SK-N-SH treated with all-trans-retinoic acid at 6 μM for 48 hours (cell line): ENCODE data around the gene FAF2.
"Not testable (repeated sequence)": the region's sequence is repeated elsewhere in the genome, so short reads cannot be mapped to it uniquely, and the experiment has no call there.

ENCODE experiments used
- ATAC-seq: fragments of 200-7000 bp; cut with Tn5 transposase; 3 replicates; pipeline ENCODE4 v1.9.1; 2020; ENCODE audit warnings: mild to moderate bottlenecking, moderate library complexity
- BACH2 ChIP-seq: fragments of 250-450 bp; sonication (Bioruptor Pico); IDR thresholded peaks from 2 replicates; pipeline ENCODE4 v1.9.0; 2021; ENCODE audit warnings: mild to moderate bottlenecking, borderline replicate concordance
- CREB5 ChIP-seq: fragments of 250-450 bp; sonication (Bioruptor Pico); IDR thresholded peaks from 2 replicates; pipeline ENCODE4 v1.5.1; 2020; ENCODE audit warnings: low read depth, mild to moderate bottlenecking, moderate library complexity
- CSDC2 ChIP-seq: fragments of 250-450 bp; sonication (Bioruptor Pico); IDR thresholded peaks from 2 replicates; pipeline ENCODE4 v1.5.0; 2020; ENCODE audit warnings: mild to moderate bottlenecking, moderate library complexity
- CSRNP3 ChIP-seq: fragments of 250-450 bp; sonication (Bioruptor Pico); IDR thresholded peaks from 2 replicates; pipeline ENCODE4 v1.5.1; 2021; ENCODE audit warnings: mild to moderate bottlenecking, moderate library complexity
- ESRRG ChIP-seq: fragments of 250-450 bp; sonication (Bioruptor Pico); IDR thresholded peaks from 2 replicates; pipeline ENCODE4 v1.6.1; 2021; ENCODE audit warnings: mild to moderate bottlenecking
- GLIS3 ChIP-seq: fragments of 250-450 bp; sonication (Bioruptor Pico); IDR thresholded peaks from 2 replicates; pipeline ENCODE4 v1.5.0; 2020; ENCODE audit warnings: mild to moderate bottlenecking, moderate library complexity
- ISL1 ChIP-seq: fragments of 250-450 bp; sonication (Bioruptor Pico); IDR thresholded peaks from 2 replicates; pipeline ENCODE4 v2.1.2; 2022; ENCODE audit warnings: mild to moderate bottlenecking, moderate library complexity
- OSR1 ChIP-seq: fragments of 250-450 bp; sonication (Bioruptor Pico); IDR thresholded peaks from 2 replicates; pipeline ENCODE4 v1.8.0; 2022; ENCODE audit warnings: moderate library complexity, mild to moderate bottlenecking, inconsistent platforms
- PATZ1 ChIP-seq: fragments of 250-450 bp; sonication (Bioruptor Pico); IDR thresholded peaks from 2 replicates; pipeline ENCODE4 v1.8.0; 2020; ENCODE audit warnings: mild to moderate bottlenecking, moderate library complexity, borderline replicate concordance
- RARB ChIP-seq: fragments of 250-450 bp; sonication (Bioruptor Pico); IDR thresholded peaks from 2 replicates; pipeline ENCODE4 v1.8.0; 2021; ENCODE audit warnings: mild to moderate bottlenecking, moderate library complexity
- SNAI2 ChIP-seq: fragments of 250-450 bp; sonication (Bioruptor Pico); IDR thresholded peaks from 2 replicates; pipeline ENCODE4 v1.5.0; 2020; ENCODE audit warnings: mild to moderate bottlenecking, moderate library complexity
- TCF4 ChIP-seq: fragments of 250-450 bp; sonication (Bioruptor Pico); IDR thresholded peaks from 2 replicates; pipeline ENCODE4 v1.8.0; 2021; ENCODE audit warnings: mild to moderate bottlenecking, moderate library complexity, borderline replicate concordance
- TOX ChIP-seq: fragments of 250-450 bp; sonication (Bioruptor Pico); IDR thresholded peaks from 2 replicates; pipeline ENCODE4 v1.8.0; 2021; ENCODE audit warnings: mild to moderate bottlenecking, moderate library complexity, borderline replicate concordance
- TSHZ2 ChIP-seq: fragments of 250-450 bp; sonication (Bioruptor Pico); IDR thresholded peaks from 2 replicates; pipeline ENCODE4 v1.5.0; 2020; ENCODE audit warnings: mild to moderate bottlenecking, moderate library complexity
- ZC3H10 ChIP-seq: fragments of 250-450 bp; sonication (Bioruptor Pico); IDR thresholded peaks from 2 replicates; pipeline ENCODE4 v1.5.1; 2021; ENCODE audit warnings: mild to moderate bottlenecking, moderate library complexity
- ZFP30 ChIP-seq: fragments of 450-650 bp; formaldehyde crosslinking; IDR thresholded peaks from 2 replicates; pipeline ENCODE4 v1.5.0; 2022; ENCODE audit warnings: mild to moderate bottlenecking, moderate library complexity
- ZNF565 ChIP-seq: fragments of 450-650 bp; formaldehyde crosslinking; conservative IDR thresholded peaks from 2 replicates; pipeline ENCODE4 v1.5.0; 2020; ENCODE audit warnings: low read depth, mild to moderate bottlenecking, moderate library complexity
- ZNF70 ChIP-seq: fragments of 450-650 bp; formaldehyde crosslinking; IDR thresholded peaks from 2 replicates; pipeline ENCODE4 v1.5.0; 2020; ENCODE audit warnings: mild to moderate bottlenecking, moderate library complexity
- TF ChIP-seq, protein P1 (sequence below): fragments of 250-450 bp; sonication (Bioruptor Pico); IDR thresholded peaks from 2 replicates; pipeline ENCODE4 v1.8.0; 2021; ENCODE audit warnings: low read depth, mild to moderate bottlenecking, moderate library complexity, borderline replicate concordance

Gene FAF2

DNA sequence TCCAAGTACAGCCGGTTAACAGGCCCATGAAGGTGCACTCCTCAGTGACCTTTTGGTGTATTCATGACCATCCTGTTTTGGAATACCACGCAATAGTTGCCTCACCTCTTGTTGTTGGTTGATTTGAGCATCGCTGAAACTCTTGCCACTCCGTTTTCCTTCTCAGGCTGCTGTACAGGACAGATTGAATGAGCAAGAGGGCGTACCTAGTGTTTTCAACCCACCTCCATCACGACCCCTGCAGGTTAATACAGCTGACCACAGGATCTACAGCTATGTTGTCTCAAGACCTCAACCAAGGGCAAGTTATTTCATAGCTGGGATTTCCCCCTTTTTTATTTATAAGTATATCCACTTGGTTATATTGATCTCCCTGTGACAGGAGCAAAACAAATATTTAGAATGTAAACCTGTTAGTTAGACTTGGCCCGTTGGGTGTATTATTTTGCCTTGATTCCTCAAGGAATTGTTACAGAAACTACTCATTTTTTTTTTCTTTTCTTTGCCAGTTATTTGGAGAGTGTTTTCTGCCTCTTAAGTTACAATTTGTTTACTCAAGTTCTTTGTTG lies 38.1 kb downstream of the FAF2 start:
- ATAC-seq: no peak
- no peak for TF ChIP-seq RARB (CRISPR knock-in tag)
- TF ChIP-seq GLIS3 (CRISPR knock-in tag): no peak
- TF ChIP-seq CREB5 (CRISPR knock-in tag): no peak
- no peak for TF ChIP-seq OSR1 (CRISPR knock-in tag)
- TF ChIP-seq ESRRG (CRISPR knock-in tag): no peak
- TF ChIP-seq TSHZ2: no peak

- ATAC-seq: not testable (repeated sequence)
These were observed 39.0 kb downstream of the FAF2 start for GRCh38 chr5:176487160-176487559.

DNA sequence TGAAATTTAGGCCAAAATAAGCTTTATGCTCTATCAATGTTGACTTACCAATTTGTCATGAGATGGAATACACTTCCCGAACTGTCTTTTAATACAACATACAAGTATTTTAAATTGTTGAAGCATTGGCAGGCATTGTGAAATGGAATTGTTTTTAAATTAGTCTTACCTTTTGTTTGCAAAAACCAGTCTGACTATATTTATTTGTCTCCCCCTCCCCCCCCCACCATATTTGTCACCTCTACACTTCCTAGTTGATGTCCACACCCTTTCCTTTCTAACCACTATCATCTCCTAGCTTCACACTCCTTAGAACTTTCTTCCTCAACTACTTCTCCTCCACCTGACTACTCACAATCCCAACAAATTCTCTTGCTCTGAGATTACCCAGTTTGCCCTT lies 40.9 kb downstream of the FAF2 start:
- no peak for ATAC-seq
- no peak for TF ChIP-seq SNAI2 (CRISPR knock-in tag)
- no peak for TF ChIP-seq ISL1
- no peak for TF ChIP-seq TOX (CRISPR knock-in tag)
- no peak for TF ChIP-seq PATZ1 (CRISPR knock-in tag)
- no peak for TF ChIP-seq TSHZ2
- TF ChIP-seq, protein P1, sequence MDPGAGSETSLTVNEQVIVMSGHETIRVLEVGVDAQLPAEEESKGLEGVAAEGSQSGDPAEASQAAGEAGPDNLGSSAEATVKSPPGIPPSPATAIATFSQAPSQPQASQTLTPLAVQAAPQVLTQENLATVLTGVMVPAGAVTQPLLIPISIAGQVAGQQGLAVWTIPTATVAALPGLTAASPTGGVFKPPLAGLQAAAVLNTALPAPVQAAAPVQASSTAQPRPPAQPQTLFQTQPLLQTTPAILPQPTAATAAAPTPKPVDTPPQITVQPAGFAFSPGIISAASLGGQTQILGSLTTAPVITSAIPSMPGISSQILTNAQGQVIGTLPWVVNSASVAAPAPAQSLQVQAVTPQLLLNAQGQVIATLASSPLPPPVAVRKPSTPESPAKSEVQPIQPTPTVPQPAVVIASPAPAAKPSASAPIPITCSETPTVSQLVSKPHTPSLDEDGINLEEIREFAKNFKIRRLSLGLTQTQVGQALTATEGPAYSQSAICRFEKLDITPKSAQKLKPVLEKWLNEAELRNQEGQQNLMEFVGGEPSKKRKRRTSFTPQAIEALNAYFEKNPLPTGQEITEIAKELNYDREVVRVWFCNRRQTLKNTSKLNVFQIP (CRISPR knock-in tag): no peak
- TF ChIP-seq ZNF70 (CRISPR knock-in tag): no peak
- TF ChIP-seq TCF4 (CRISPR knock-in tag): no peak
- TF ChIP-seq GLIS3 (CRISPR knock-in tag): no peak
- no peak for TF ChIP-seq ZC3H10 (CRISPR knock-in tag)
- TF ChIP-seq BACH2 (CRISPR knock-in tag): no peak
- TF ChIP-seq CSRNP3 (CRISPR knock-in tag): no peak
- TF ChIP-seq ESRRG (CRISPR knock-in tag): no peak
- TF ChIP-seq ZFP30 (CRISPR knock-in tag): no peak
- no peak for TF ChIP-seq ZNF565 (CRISPR knock-in tag)
- TF ChIP-seq RARB (CRISPR knock-in tag): no peak
- no peak for TF ChIP-seq CSDC2 (CRISPR knock-in tag)
- no peak for TF ChIP-seq OSR1 (CRISPR knock-in tag)
